K562 (cell line): ENCODE data around the gene CGB3. TPM values are rescaled to one million over a fixed set of nuclear protein-coding genes. Genes with fewer than 3 reads are reported as not detected.

Source experiments
- EGR1 ChIP-seq: fragments of 450-650 bp; conservative IDR thresholded peaks from 2 replicates; pipeline ENCODE4 v1.6.1; 2017; ENCODE audit warnings: mild to moderate bottlenecking
- FOXJ2 ChIP-seq: fragments of 200-800 bp; sonication (Bioruptor generic); IDR thresholded peaks from 2 replicates; pipeline ENCODE4 v1.6.1; 2016; ENCODE audit warnings: missing genetic modification characterization, missing compliant biosample characterization
- HDAC1 ChIP-seq, 2 experiments: fragments of 450-650 bp; IDR thresholded peaks; 2 replicates each; pipeline ENCODE4 v1.6.1; 2016 to 2017; ENCODE audit warnings: inconsistent platforms in 1 of 2, mild to moderate bottlenecking in 1 of 2, moderate library complexity in 1 of 2
- JUN ChIP-seq, 2 experiments: sonication (generic) in 1 of 2; formaldehyde crosslinking in 1 of 2; IDR thresholded peaks; 2 replicates each; pipeline versions ENCODE4 v1.6.1 to v1.8.0; 2012 to 2022; ENCODE audit warnings: borderline replicate concordance in 2 of 2, mild to moderate bottlenecking in 2 of 2, improper control_type of control experiment in 1 of 2, low read depth in 1 of 2, low read length in 1 of 2, missing genetic modification reagents in 1 of 2
- NFYB ChIP-seq: IDR thresholded peaks from 2 replicates; pipeline ENCODE4 v1.6.1; 2011; ENCODE audit warnings: mild to moderate bottlenecking, moderate library complexity; ENCODE audit not compliant: insufficient read length; ENCODE audit errors: extremely low read depth
- PHTF2 ChIP-seq: fragments of 250-450 bp; sonication (Bioruptor Pico); IDR thresholded peaks from 2 replicates; pipeline ENCODE4 v1.5.0; 2021; ENCODE audit warnings: mild to moderate bottlenecking
- POLR2AphosphoS5 ChIP-seq: IDR thresholded peaks from 2 replicates; pipeline ENCODE4 v1.6.1; 2011; ENCODE audit warnings: mild to moderate bottlenecking, low read depth, low read length, moderate library complexity; ENCODE audit not compliant: control insufficient read depth, insufficient read depth
- RBFOX2 ChIP-seq: fragments of 200-400 bp; formaldehyde crosslinking; IDR thresholded peaks from 2 replicates; pipeline ENCODE4 v1.6.1; 2017; ENCODE audit warnings: low read depth, mild to moderate bottlenecking, low read length, moderate library complexity
- RBM39 ChIP-seq: fragments of 200-400 bp; formaldehyde crosslinking; optimal IDR thresholded peaks from 2 replicates; pipeline ENCODE3; 2018; ENCODE audit warnings: low read depth, low read length
- TAF7 ChIP-seq: fragments of 450-650 bp; IDR thresholded peaks from 2 replicates; pipeline ENCODE4 v1.6.1; 2016; ENCODE audit warnings: missing genetic modification characterization, missing compliant biosample characterization
- TEAD1 ChIP-seq, 2 experiments: fragments of 450-650 bp in 1 of 2; sonication (generic) in 1 of 2; formaldehyde crosslinking; IDR thresholded peaks; 2 replicates each; pipeline versions ENCODE4 v1.4.0 to v1.8.0; 2020 to 2022; ENCODE audit warnings: mild to moderate bottlenecking in 2 of 2, missing genetic modification reagents in 1 of 2
- ZNF124 ChIP-seq: sonication (generic); formaldehyde crosslinking; IDR thresholded peaks from 2 replicates; pipeline ENCODE4 v1.8.1; 2022; ENCODE audit warnings: missing genetic modification reagents
- ZNF431 ChIP-seq: sonication (generic); formaldehyde crosslinking; IDR thresholded peaks from 2 replicates; pipeline ENCODE4 v1.8.0; 2022; ENCODE audit warnings: mild to moderate bottlenecking, missing genetic modification reagents
- polyA plus RNA-seq, 8 experiments: library from polyadenylated mRNA; depleted of rRNA in 4 of 8; stranded (reverse) in 5 of 8; unstranded in 3 of 8; fragments of >200 nt; fragmentation: Nextera tagmentation in 2 of 8; fragmentation: Illumina TruSeq in 1 of 8; extraction: Ambion mirVana in 2 of 8; extraction: Trizol in 1 of 8; gene quantifications; 2 replicates each; pipeline versions ENCODE4 v1.2.1 to v1.2.3, GENCODE V29; 2011 to 2014; ENCODE audit warnings: inconsistent platforms in 1 of 8, missing spikeins in 1 of 8
- total RNA-seq, 7 experiments: library from RNA; depleted of rRNA in 6 of 7; stranded (reverse); fragments of >200 nt in 6 of 7; fragmentation: Illumina TruSeq in 2 of 7; extraction: Trizol in 2 of 7; gene quantifications; 2 replicates each; pipeline versions ENCODE4 v1.2.1 to v1.2.3, GENCODE V29; 2011 to 2021; ENCODE audit warnings: low replicate concordance in 1 of 7
- TF ChIP-seq, protein P1 (sequence below), 2 experiments: IDR thresholded peaks; 2 replicates each; pipeline ENCODE4 v1.6.1; 2011; ENCODE audit warnings: borderline replicate concordance in 1 of 2, control low read depth in 1 of 2, low read depth in 1 of 2, low read length in 1 of 2, mild to moderate bottlenecking in 1 of 2, mixed read lengths in 1 of 2, moderate library complexity in 1 of 2; ENCODE audit not compliant: insufficient read depth in 1 of 2, insufficient read length in 1 of 2, poor library complexity in 1 of 2, severe bottlenecking in 1 of 2; ENCODE audit errors: extremely low read depth in 1 of 2
- TF ChIP-seq, protein P2 (sequence below): fragments of 450-650 bp; formaldehyde crosslinking; IDR thresholded peaks from 2 replicates; pipeline ENCODE4 v1.4.0; 2020; ENCODE audit warnings: mild to moderate bottlenecking
- TF ChIP-seq, protein P3 (sequence below), 2 experiments: fragments of 250-450 bp in 1 of 2; fragments of 450-650 bp in 1 of 2; sonication (Bioruptor Pico) in 1 of 2; IDR thresholded peaks; 2 replicates each; pipeline versions ENCODE4 v1.6.1 to v1.8.0; 2016 to 2021; ENCODE audit warnings: mild to moderate bottlenecking in 2 of 2, moderate library complexity in 2 of 2, missing compliant biosample characterization in 1 of 2, missing genetic modification characterization in 1 of 2
- TF ChIP-seq, protein P4 (sequence below): conservative IDR thresholded peaks from 2 replicates; pipeline ENCODE4 v1.6.1; 2011; ENCODE audit warnings: low read depth, mild to moderate bottlenecking, low read length; ENCODE audit not compliant: control insufficient read depth
- TF ChIP-seq, protein P5 (sequence below): fragments of 450-650 bp; formaldehyde crosslinking; IDR thresholded peaks from 2 replicates; pipeline ENCODE4 v1.4.0; 2022; ENCODE audit warnings: missing genetic modification characterization

The CGB3 gene
- total and polyA plus RNA-seq, 9 of the 15 experiments (the other 6 are each of a cell fraction or from before 2014, with no cell fraction given) = not detected

DNA sequence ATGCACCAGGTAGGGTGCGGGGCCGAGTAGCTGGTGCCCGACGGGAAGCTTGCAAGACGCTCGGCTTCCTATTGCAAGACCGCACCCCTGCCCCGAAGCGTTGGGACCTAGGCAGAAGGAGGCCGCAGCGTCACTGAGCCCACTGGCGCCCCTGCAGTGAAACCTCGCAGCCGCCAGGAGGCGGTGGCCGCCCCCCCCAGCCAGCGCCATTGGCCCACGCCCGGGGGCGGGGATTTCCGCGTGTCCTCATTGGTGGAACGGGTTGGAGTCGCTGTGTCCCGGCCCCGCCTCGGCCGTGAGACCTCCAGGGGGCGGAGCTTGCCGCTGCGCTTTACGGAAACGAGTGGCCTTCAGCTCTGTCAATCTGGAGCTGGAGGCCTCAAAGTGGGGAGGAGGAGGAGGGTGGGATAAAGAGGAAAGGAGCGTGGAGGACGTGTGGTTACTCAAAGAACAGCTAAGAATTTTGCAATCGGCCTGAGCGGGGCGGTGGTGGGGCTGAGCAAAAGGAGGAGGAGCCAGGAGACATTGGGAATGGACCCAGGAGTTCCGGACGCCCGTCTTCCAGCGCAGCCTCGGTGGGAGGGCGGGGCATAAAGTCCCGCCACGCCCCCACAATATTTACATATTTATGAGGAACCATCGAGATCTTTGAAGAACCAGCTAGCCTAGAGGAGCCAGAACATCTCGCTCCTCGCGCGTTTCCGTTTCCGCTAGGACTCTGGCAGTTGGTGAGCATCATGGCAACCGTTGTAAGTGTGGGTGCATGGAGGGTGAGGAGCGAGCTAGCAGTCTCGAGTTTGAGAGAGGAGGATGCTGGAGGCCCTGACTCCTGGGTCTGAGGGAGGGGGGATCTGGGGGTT is 30.7 kb downstream of the CGB3 start, which contains the start of the genes GYS1 and RUVBL2 (continued):
- TF ChIP-seq, protein P1, sequence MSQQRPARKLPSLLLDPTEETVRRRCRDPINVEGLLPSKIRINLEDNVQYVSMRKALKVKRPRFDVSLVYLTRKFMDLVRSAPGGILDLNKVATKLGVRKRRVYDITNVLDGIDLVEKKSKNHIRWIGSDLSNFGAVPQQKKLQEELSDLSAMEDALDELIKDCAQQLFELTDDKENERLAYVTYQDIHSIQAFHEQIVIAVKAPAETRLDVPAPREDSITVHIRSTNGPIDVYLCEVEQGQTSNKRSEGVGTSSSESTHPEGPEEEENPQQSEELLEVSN (IDR thresholded peaks at IDR 0.05; ENCODE audit: borderline replicate concordance in 1 of 2, extremely low read depth in 1 of 2, insufficient read depth in 1 of 2, insufficient read length in 1 of 2, low read depth in 1 of 2, low read length in 1 of 2, poor library complexity in 1 of 2, severe bottlenecking in 1 of 2) = peak in 1 of 2 experiments; percentile 35
- TF ChIP-seq RBFOX2 = peak; percentile 78
- 0 out of 2 replicates have a peak, but pooled peaks have one; percentile 5 for TF ChIP-seq JUN (IDR thresholded peaks at IDR 0.05; ENCODE audit: borderline replicate concordance, low read depth, low read length)
- 0 out of 2 replicates have a peak, but pooled peaks have one; percentile 63 for TF ChIP-seq JUN (CRISPR knock-in tag; IDR thresholded peaks at IDR 0.05; ENCODE audit: borderline replicate concordance)
- TF ChIP-seq, protein P2, sequence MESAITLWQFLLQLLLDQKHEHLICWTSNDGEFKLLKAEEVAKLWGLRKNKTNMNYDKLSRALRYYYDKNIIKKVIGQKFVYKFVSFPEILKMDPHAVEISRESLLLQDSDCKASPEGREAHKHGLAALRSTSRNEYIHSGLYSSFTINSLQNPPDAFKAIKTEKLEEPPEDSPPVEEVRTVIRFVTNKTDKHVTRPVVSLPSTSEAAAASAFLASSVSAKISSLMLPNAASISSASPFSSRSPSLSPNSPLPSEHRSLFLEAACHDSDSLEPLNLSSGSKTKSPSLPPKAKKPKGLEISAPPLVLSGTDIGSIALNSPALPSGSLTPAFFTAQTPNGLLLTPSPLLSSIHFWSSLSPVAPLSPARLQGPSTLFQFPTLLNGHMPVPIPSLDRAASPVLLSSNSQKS (CRISPR knock-in tag) = no peak
- peak; percentile 97 for TF ChIP-seq POLR2AphosphoS5
- TF ChIP-seq, protein P3, sequence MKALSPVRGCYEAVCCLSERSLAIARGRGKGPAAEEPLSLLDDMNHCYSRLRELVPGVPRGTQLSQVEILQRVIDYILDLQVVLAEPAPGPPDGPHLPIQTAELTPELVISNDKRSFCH (CRISPR knock-in tag; IDR thresholded peaks at IDR 0.05) = no peak
- TF ChIP-seq, protein P3 (tag; IDR thresholded peaks at IDR 0.05) = no peak
- TF ChIP-seq TEAD1 (CRISPR knock-in tag; IDR thresholded peaks at IDR 0.05) = peak in 1 of 2 experiments; percentile 71; a peak in 2 of 4 replicates
- TF ChIP-seq FOXJ2 (tag) = 0 out of 2 replicates have a peak, but pooled peaks have one; percentile 49
- no peak for TF ChIP-seq PHTF2 (CRISPR knock-in tag)
- no peak for TF ChIP-seq ZNF431 (CRISPR knock-in tag)
- peak; percentile 85 for TF ChIP-seq EGR1
- no peak for TF ChIP-seq ZNF124 (CRISPR knock-in tag)
- TF ChIP-seq, protein P4, sequence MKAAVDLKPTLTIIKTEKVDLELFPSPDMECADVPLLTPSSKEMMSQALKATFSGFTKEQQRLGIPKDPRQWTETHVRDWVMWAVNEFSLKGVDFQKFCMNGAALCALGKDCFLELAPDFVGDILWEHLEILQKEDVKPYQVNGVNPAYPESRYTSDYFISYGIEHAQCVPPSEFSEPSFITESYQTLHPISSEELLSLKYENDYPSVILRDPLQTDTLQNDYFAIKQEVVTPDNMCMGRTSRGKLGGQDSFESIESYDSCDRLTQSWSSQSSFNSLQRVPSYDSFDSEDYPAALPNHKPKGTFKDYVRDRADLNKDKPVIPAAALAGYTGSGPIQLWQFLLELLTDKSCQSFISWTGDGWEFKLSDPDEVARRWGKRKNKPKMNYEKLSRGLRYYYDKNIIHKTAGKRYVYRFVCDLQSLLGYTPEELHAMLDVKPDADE = peak; percentile 69
- TF ChIP-seq NFYB = peak; percentile 92
- peak; percentile 77; the same call in 1 of the 2 replicates for TF ChIP-seq TAF7
- TF ChIP-seq HDAC1 (IDR thresholded peaks at IDR 0.05) = peak in 1 of 2 experiments; percentile 92; a peak in 2 of 4 replicates
- TF ChIP-seq RBM39 = peak; percentile 73
- TF ChIP-seq, protein P5, sequence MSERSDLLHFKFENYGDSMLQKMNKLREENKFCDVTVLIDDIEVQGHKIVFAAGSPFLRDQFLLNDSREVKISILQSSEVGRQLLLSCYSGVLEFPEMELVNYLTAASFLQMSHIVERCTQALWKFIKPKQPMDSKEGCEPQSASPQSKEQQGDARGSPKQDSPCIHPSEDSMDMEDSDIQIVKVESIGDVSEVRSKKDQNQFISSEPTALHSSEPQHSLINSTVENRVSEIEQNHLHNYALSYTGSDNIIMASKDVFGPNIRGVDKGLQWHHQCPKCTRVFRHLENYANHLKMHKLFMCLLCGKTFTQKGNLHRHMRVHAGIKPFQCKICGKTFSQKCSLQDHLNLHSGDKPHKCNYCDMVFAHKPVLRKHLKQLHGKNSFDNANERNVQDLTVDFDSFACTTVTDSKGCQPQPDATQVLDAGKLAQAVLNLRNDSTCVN (CRISPR knock-in tag) = no peak
